T-cell (primary cell): ENCODE results near the gene TTC7B. TPM values are rescaled to one million over a fixed set of nuclear protein-coding genes. Genes with fewer than 3 reads are reported as not detected.

Source experiments
- ATAC-seq, 4 experiments: fragments of 200-7000 bp in 3 of 4; fragments of 150-1000 bp in 1 of 4; cut with Tn5 transposase; replicated peaks in 1 of 4; 1 replicate in 3 of 4; 2 replicates in 1 of 4; pipeline ENCODE4 v1.10.0; 2021; ENCODE audit warnings: moderate library complexity in 3 of 4, mild to moderate bottlenecking in 2 of 4, moderate number of reproducible peaks in 1 of 4
- CTCF ChIA-PET, 2 donors: fragments of 300-600 bp; sonication (Branson Sonifier 250); formaldehyde crosslinking; loops; one replicate each; lab custom pipeline; 2022; ENCODE audit warnings: antibody characterized with exemption in 2 of 2; lab: Charles Lee
- POLR2A ChIA-PET, 2 donors: fragments of 300-600 bp; sonication (Branson Sonifier 250); formaldehyde crosslinking; loops; one replicate each; lab custom pipeline; 2022; ENCODE audit warnings: antibody characterized with exemption in 2 of 2; lab: Charles Lee
- DNase-seq, 35 experiments: peaks; one replicate each; pipeline versions ENCODE4 v3.0.0 to v3.0.0-alpha.2; 2013 to 2023
- H3K27ac ChIP-seq: one replicate; pipeline ENCODE4 v1.5.1; 2013; ENCODE audit warnings: low read length
- H3K27me3 ChIP-seq, 2 experiments: replicated peaks in 1 of 2; 1 replicate in 1 of 2; 2 replicates in 1 of 2; pipeline versions ENCODE4 v1.6.1 to v1.7.0; 2013; ENCODE audit warnings: low read length in 1 of 2, mixed read lengths in 1 of 2; ENCODE audit not compliant: control insufficient read depth in 2 of 2, insufficient read depth in 2 of 2; ENCODE audit errors: extremely low read depth in 1 of 2
- H3K36me3 ChIP-seq, 2 donors: 1 replicate in 1 of 2; 2 replicates in 1 of 2; pipeline versions ENCODE4 v1.6.1 to v1.7.0; 2013; ENCODE audit warnings: low read length in 1 of 2; ENCODE audit not compliant: control insufficient read depth in 2 of 2, insufficient read depth in 1 of 2; ENCODE audit errors: extremely low read depth in 1 of 2
- H3K4me1 ChIP-seq, 2 experiments: 1 replicate in 1 of 2; 2 replicates in 1 of 2; pipeline versions ENCODE4 v1.6.1 to v1.7.0; 2013; ENCODE audit warnings: low read length in 2 of 2, mixed read lengths in 1 of 2; ENCODE audit not compliant: insufficient read depth in 2 of 2, control insufficient read depth in 1 of 2; ENCODE audit errors: extremely low read depth in 1 of 2
- H3K4me3 ChIP-seq, 2 donors: 1 replicate in 1 of 2; 2 replicates in 1 of 2; pipeline versions ENCODE4 v1.5.1 to v1.7.0; 2013; ENCODE audit warnings: mild to moderate bottlenecking in 2 of 2, low read length in 1 of 2, moderate library complexity in 1 of 2; ENCODE audit not compliant: control insufficient read depth in 1 of 2; ENCODE audit errors: extremely low read depth in 1 of 2
- H3K9me3 ChIP-seq: 2 replicates; pipeline ENCODE4 v1.7.0; 2013
- H3K27ac Mint-ChIP-seq, 2 donors: one replicate each; pipeline ENCODE4 v1.8.0; 2020 to 2021; ENCODE audit warnings: mild to moderate bottlenecking in 2 of 2, mixed read lengths in 2 of 2
- H3K27me3 Mint-ChIP-seq, 2 donors: one replicate each; pipeline ENCODE4 v1.8.0; 2021 to 2022; ENCODE audit warnings: mixed read lengths in 2 of 2
- H3K36me3 Mint-ChIP-seq: one replicate; pipeline ENCODE4 v1.8.0; 2021; ENCODE audit warnings: mixed read lengths
- H3K4me1 Mint-ChIP-seq, 3 donors: one replicate each; pipeline ENCODE4 v1.8.0; 2020 to 2022; ENCODE audit warnings: mixed read lengths in 3 of 3, mild to moderate bottlenecking in 1 of 3
- H3K4me3 Mint-ChIP-seq, 3 donors: one replicate each; pipeline ENCODE4 v1.8.0; 2020 to 2022; ENCODE audit warnings: mild to moderate bottlenecking in 3 of 3, mixed read lengths in 3 of 3, moderate library complexity in 3 of 3
- H3K9me3 Mint-ChIP-seq, 3 donors: one replicate each; pipeline ENCODE4 v1.8.0; 2020 to 2022; ENCODE audit warnings: mixed read lengths in 3 of 3
- WGBS: methylation state at CpG from one replicate; pipeline ENCODE4 v1.1.5; 2013; ENCODE audit warnings: missing lambda C conversion rate; ENCODE audit not compliant: insufficient coverage; 5-methylcytosine and 5-hydroxymethylcytosine counted together
- total RNA-seq, 35 experiments: library from RNA in 6 of 35; stranded (reverse) in 6 of 35; fragments of 120-200 nt in 1 of 35; gene quantifications; one replicate each; pipeline versions ENCODE4 v1.2.1 to v1.2.4 and lab custom pipeline; 2013 to 2026

Gene TTC7B
- total RNA-seq, 5 donors from 2014 or later (not counting 1 experiment from before 2014, with no cell fraction given): 1.5 to 2.6 (median 1.7) TPM

DNA sequence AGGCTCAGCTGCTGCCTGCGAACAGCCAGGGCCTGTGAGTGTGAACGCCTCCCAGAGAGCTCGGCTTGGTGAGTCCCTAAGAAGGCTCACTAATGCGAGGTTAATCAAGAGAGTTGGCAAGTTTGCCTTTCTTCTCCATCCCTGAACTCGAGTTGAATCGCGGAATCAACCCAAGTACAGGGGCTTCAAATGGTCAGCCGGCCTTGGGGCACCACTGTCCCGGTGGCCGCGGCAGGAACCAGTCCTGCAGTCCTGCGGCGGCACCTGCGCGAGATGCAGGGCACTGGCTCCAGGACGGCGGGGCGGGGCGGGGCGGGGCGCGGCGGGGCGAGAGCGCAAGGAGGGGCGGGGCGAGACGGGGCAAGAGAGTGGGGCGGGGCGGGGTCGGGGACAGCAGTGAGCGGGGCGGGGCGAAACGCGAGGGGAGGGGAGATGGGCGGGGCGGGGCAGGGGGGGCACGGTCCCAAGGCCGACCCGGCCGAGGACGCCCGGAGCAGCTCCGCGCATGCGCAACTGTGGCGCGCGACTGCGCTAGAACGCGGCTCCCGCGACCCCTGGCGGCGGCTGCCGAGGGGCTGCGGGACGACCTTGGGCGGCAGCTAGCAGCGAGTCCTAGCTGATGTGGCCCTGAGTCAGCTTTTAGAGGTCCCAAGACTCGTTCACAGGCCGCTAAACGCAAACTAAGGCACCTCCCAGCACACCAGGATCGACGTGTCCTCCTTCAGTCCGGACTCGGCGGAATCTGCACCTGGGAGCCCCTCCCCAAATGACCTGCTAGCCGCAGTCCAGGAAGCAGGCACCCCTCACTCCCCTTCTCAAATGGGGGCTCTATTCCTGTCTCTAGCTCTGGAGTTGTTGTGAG is 58.0 kb downstream of the TTC7B start:
- peak; percentile 88 to 90 (median 90) for ATAC-seq
- Histone ChIP-seq H3K36me3 (no peaks in the 10 kb centered on the region), H3K27ac (peak overlapping the region; percentile 75), H3K4me3 (peak overlapping the region; percentile 64 to 73), H3K9me3 (peaks cover 2% of the 10 kb centered on the region), H3K27me3 (no peaks in the 10 kb centered on the region), H3K4me1 (peaks cover 12 to 21% of the 10 kb centered on the region in 2 experiments)
- ChIA-PET CTCF (interaction anchor here (0.5 to 2.7 kb wide), 20 partner anchors 9 to 1739 kb away, joined by 3 to 18 read pairs (median 4); partner anchors contain the start of genes CPSF2 (in 1 of the 2) and TTC7B (in 1 of the 2)), POLR2A (interaction anchor here (0.5 to 0.7 kb wide), 3 partner anchors 67 to 355 kb away, joined by 4 to 5 read pairs (median 4); no protein-coding TSS in a partner anchor)
- DNase-seq: peak; percentile 81 to 98 (median 89)
- peak overlapping the region; percentile 76 to 83 (median 80) for H3K4me3 Mint-ChIP-seq
- WGBS: under 1% methylated on average over 44 of the region's 71 CpGs
- H3K27me3 Mint-ChIP-seq: peaks cover 6 to 7% of the 10 kb centered on the region in 2 donors
- peaks cover 5% of the 10 kb centered on the region for H3K36me3 Mint-ChIP-seq
- H3K27ac Mint-ChIP-seq: peak overlapping the region; percentile 84 to 92
- peaks cover 20 to 22% (median 22%) of the 10 kb centered on the region in 3 donors for H3K4me1 Mint-ChIP-seq
- peaks cover 7 to 11% (median 8%) of the 10 kb centered on the region in 3 donors for H3K9me3 Mint-ChIP-seq

DNA sequence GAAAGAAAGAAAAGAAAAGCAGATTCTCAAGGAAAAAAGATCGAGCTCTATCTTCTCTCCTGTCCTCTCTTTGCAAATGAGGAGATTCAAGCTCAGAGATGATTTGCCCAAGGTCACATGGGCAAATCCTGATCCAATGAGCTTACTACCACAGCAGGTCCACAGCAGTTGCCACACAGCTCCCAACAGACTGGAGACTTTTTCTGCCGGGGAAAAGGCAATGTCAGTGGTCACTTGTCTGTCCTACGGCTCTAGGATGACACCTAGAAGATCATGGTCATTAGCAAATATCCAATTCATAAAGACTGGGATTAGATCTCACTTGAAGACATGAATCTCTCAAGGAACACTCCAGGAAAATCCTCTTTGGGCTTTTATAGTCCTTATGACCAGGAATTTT is 58.8 kb downstream of the TTC7B start:
- Histone ChIP-seq H3K36me3 (no peaks in the 10 kb centered on the region), H3K9me3 (no peaks in the 10 kb centered on the region), H3K4me1 (peaks cover 12 to 21% of the 10 kb centered on the region in 2 experiments), H3K27ac (peak overlapping the region; percentile 39), H3K27me3 (no peaks in the 10 kb centered on the region), H3K4me3 (peak overlapping the region in 1 of 2 donors; percentile 64)
- peak overlapping the region; percentile 84 to 92 for H3K27ac Mint-ChIP-seq
- POLR2A ChIA-PET: interaction anchor here in 1 of 2 donors (0.6 kb wide), 1 partner anchor 358 kb away, joined by 3 read pairs; no protein-coding TSS in a partner anchor
- CTCF ChIA-PET: interaction anchor here (0.8 to 2.7 kb wide), 8 partner anchors 9 to 1543 kb away, joined by 3 to 18 read pairs (median 5); partner anchors contain the start of gene CPSF2 (in 1 of the 2)
- WGBS: 72% methylated on average over 2 of the region's 3 CpGs
- H3K27me3 Mint-ChIP-seq: peaks cover 2% of the 10 kb centered on the region in 2 donors
- H3K4me3 Mint-ChIP-seq: peak overlapping the region; percentile 76 to 83 (median 80)
- peaks cover 2 to 5% (median 3%) of the 10 kb centered on the region in 3 donors for H3K9me3 Mint-ChIP-seq
- peaks cover 1% of the 10 kb centered on the region for H3K36me3 Mint-ChIP-seq
- ATAC-seq (no peak), DNase-seq (no peak)
- H3K4me1 Mint-ChIP-seq: peaks cover 20 to 22% (median 22%) of the 10 kb centered on the region in 3 donors

DNA sequence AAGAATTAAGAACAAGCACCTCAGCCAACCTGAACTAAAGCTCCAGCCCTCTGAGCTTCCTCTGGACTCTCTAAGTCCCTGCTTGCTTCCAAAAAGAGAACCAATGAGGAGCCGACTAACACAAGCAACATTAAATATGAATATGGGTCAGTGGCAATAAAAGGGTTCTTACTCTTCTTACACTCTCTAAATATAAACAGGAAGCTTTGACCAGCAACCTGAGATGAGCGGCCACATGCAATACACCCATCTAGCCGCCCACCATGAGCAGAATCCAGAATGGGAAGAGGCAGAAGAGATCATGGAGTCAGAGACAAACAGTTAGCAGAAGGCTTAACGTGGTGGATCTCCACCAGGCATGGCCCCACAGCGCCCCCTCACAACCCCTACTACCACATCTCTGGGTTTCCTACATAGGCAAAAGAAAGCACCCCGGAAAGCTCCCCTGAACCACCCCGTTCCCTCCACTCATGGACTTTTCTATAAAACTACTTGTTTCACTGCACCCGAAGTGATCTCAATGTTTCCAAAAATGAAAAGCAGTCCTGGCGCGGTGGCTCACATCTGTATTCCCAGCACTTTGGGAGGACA is 59.4 kb downstream of the TTC7B start:
- 82% methylated on average over 4 of the region's 10 CpGs for WGBS
- Mint-ChIP-seq H3K9me3 (peaks cover 0 to 3% (median 0%) of the 10 kb centered on the region in 3 donors), H3K27me3 (no peaks in the 10 kb centered on the region), H3K36me3 (no peaks in the 10 kb centered on the region), H3K27ac (peak overlapping the region in 1 of 2 donors; percentile 11), H3K4me3 (peak overlapping the region; percentile 9 to 83 (median 76)), H3K4me1 (peaks cover 20 to 22% (median 22%) of the 10 kb centered on the region in 3 donors)
- no peak overlapping the region for H3K27ac ChIP-seq
- no peaks in the 10 kb centered on the region for H3K36me3 ChIP-seq
- H3K4me3 ChIP-seq: no peak overlapping the region
- H3K27me3 ChIP-seq: no peaks in the 10 kb centered on the region
- H3K9me3 ChIP-seq: no peaks in the 10 kb centered on the region
- ATAC-seq (no peak), DNase-seq (no peak)
- ChIA-PET CTCF (interaction anchor here in 1 of 2 donors (1.4 kb wide), 1 partner anchor 44 kb away, joined by 4 read pairs; no protein-coding TSS in a partner anchor), POLR2A (interaction anchor here in 1 of 2 donors (0.6 kb wide), 1 partner anchor 357 kb away, joined by 3 read pairs; no protein-coding TSS in a partner anchor)
- peaks cover 12 to 21% of the 10 kb centered on the region in 2 experiments for H3K4me1 ChIP-seq

DNA sequence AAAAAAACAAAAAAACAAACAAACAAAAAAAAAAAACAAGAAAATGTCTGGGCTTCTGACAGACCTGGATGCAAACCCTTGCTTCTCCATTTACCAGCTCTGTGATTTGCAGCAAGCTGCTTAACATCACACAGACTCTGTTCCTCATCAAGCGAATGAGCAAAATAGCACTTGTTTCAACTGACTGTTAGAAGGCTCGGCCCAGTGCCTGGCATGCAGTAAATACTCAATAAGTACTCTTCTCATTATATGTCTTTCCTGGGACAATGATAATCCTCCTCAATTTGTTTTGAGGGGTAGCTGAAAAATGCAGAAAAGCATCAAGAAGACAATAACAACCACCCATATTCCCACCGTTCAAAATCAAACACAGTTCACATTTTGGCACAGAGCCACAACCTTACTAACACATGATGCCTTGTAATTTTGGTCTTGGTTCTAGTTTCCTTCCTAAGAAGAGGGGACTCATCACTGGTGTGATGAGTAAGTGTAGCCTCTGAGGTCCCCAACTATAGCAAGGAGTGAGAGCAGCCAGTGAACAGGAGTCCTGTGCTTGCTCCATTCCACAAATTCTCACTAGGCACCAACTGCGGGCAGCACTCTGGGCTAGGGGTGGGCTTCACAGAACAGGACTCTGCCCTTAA is 60.4 kb downstream of the TTC7B start:
- ATAC-seq: no peak
- no peak overlapping the region for H3K4me3 Mint-ChIP-seq
- POLR2A ChIA-PET: no interaction called here

DNA sequence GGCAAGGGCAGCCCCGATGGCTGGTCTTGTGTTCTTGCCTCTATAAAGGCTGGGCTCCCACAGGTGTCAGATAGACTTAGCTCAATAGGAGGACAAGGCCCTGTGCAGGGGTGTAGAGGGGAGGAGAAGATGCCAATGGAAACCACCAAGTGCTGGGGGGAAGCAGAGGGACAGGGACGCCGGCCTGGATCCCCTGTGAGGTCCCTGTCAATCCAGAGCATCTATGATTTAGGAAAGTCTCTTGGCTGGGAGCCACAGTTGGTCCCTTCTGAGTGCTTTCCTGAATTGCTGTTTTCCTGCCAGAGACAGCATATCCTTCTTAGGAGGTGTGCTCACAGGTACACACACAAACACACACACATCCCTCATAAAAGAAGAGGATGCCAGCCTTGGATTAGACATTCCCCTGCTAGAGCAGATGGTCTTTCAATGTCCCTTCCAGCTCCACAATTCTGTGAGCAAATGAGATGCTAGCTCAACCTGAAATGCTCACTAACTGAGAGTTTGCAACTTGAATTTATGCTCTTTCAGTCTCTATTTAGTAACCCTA is 62.7 kb downstream of the TTC7B start:
- no peaks in the 10 kb centered on the region for H3K36me3 Mint-ChIP-seq
- Histone ChIP-seq H3K9me3 (peaks cover 2% of the 10 kb centered on the region), H3K36me3 (no peaks in the 10 kb centered on the region), H3K4me1 (peaks cover under 1 to 11% of the 10 kb centered on the region in 2 experiments), H3K27ac (no peak overlapping the region), H3K4me3 (no peak overlapping the region), H3K27me3 (no peaks in the 10 kb centered on the region)
- no peak for ATAC-seq
- no peak overlapping the region for H3K4me3 Mint-ChIP-seq
- H3K4me1 Mint-ChIP-seq: peaks cover 8 to 12% (median 11%) of the 10 kb centered on the region in 3 donors
- WGBS: 77% methylated on average over 3 of the region's 3 CpGs
- ChIA-PET CTCF (no interaction called here), POLR2A (no interaction called here)
- H3K27ac Mint-ChIP-seq: no peak overlapping the region
- H3K27me3 Mint-ChIP-seq: peaks cover 3 to 4% of the 10 kb centered on the region in 2 donors
- H3K9me3 Mint-ChIP-seq: peaks cover 6 to 12% (median 7%) of the 10 kb centered on the region in 3 donors
- no peak for DNase-seq

More for the DNA sequence above, 60.4 kb downstream of the TTC7B start:
- Histone ChIP-seq H3K27me3 (no peaks in the 10 kb centered on the region), H3K27ac (no peak overlapping the region), H3K4me1 (peaks cover 12 to 21% of the 10 kb centered on the region in 2 experiments), H3K4me3 (no peak overlapping the region), H3K9me3 (no peaks in the 10 kb centered on the region), H3K36me3 (no peaks in the 10 kb centered on the region)
- H3K27ac Mint-ChIP-seq: no peak overlapping the region
- no peaks in the 10 kb centered on the region for H3K36me3 Mint-ChIP-seq
- CTCF ChIA-PET: interaction anchor here in 1 of 2 donors (0.6 kb wide), 1 partner anchor 9 kb away, joined by 3 read pairs; no protein-coding TSS in a partner anchor
- no peaks in the 10 kb centered on the region for H3K9me3 Mint-ChIP-seq
- 100% methylated on average over 1 of the region's 4 CpGs for WGBS
- no peaks in the 10 kb centered on the region for H3K27me3 Mint-ChIP-seq
- peaks cover 20 to 22% (median 22%) of the 10 kb centered on the region in 3 donors for H3K4me1 Mint-ChIP-seq
- no peak for DNase-seq
